ENCODE results near the gene NPFFR1.

DNA sequence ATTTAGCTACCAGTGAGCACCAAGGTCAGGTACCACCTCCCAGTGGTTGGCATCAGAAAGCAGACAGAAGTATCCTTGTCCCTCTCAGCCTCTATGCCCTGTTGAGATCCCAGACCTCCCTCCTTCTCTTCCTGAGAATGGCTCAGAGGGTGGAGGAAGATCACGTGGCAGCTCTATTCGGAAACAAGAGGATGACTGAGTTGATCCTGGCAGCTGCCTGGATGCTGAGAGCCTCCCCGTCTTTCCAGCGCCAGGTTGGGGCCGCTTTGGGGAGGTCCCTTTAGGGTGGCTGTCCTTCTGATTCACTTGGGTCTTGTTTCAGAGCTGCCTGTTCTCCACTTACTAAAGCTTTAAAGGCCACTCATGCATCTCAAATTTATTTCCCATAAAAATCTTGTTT is 36.9 kb upstream of the NPFFR1 start:
- TF ChIP-seq, protein P1, sequence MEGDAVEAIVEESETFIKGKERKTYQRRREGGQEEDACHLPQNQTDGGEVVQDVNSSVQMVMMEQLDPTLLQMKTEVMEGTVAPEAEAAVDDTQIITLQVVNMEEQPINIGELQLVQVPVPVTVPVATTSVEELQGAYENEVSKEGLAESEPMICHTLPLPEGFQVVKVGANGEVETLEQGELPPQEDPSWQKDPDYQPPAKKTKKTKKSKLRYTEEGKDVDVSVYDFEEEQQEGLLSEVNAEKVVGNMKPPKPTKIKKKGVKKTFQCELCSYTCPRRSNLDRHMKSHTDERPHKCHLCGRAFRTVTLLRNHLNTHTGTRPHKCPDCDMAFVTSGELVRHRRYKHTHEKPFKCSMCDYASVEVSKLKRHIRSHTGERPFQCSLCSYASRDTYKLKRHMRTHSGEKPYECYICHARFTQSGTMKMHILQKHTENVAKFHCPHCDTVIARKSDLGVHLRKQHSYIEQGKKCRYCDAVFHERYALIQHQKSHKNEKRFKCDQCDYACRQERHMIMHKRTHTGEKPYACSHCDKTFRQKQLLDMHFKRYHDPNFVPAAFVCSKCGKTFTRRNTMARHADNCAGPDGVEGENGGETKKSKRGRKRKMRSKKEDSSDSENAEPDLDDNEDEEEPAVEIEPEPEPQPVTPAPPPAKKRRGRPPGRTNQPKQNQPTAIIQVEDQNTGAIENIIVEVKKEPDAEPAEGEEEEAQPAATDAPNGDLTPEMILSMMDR (conservative IDR thresholded peaks at IDR 0.05; ENCODE audit: low read depth, low read length): no peak
- no peak for TF ChIP-seq EZH2 (IDR thresholded peaks at IDR 0.05; ENCODE audit: borderline replicate concordance, low read depth, low read length, poor library complexity, severe bottlenecking)
